Spleen (tissue), 11 donors: ENCODE measurements around the gene TIPIN. TPM values are rescaled to one million over a fixed set of nuclear protein-coding genes. Genes with fewer than 3 reads are reported as not detected.

ENCODE experiments used
- DNase-seq: peaks from one replicate; pipeline ENCODE4 v3.0.0-alpha.2; 2020
- H3K27ac ChIP-seq, 8 donors: fragments of 200-600 bp; sonication (generic) in 7 of 8; 1 replicate in 4 of 8; 2 replicates in 4 of 8; pipeline versions ENCODE4 v1.5.0 to v1.8.0; 2016 to 2021; ENCODE audit warnings: inconsistent platforms in 4 of 8, mild to moderate bottlenecking in 4 of 8, moderate library complexity in 1 of 8
- H3K27me3 ChIP-seq, 7 donors: fragments of 200-600 bp; sonication (generic) in 6 of 7; replicated peaks in 1 of 7; 1 replicate in 4 of 7; 2 replicates in 3 of 7; pipeline versions ENCODE4 v1.5.0 to v1.8.0; 2016 to 2021; ENCODE audit warnings: inconsistent platforms in 3 of 7, mild to moderate bottlenecking in 1 of 7
- H3K36me3 ChIP-seq, 6 donors: fragments of 200-600 bp; sonication (generic) in 5 of 6; 1 replicate in 4 of 6; 2 replicates in 2 of 6; pipeline versions ENCODE4 v1.5.0 to v1.8.0; 2016 to 2021; ENCODE audit warnings: inconsistent platforms in 2 of 6
- H3K4me1 ChIP-seq, 6 donors: fragments of 200-600 bp; sonication (generic) in 5 of 6; 1 replicate in 3 of 6; 2 replicates in 3 of 6; pipeline versions ENCODE4 v1.5.0 to v1.8.0; 2016 to 2021; ENCODE audit warnings: inconsistent platforms in 3 of 6
- H3K4me3 ChIP-seq, 8 donors: fragments of 200-600 bp; sonication (generic) in 7 of 8; 1 replicate in 4 of 8; 2 replicates in 4 of 8; pipeline versions ENCODE4 v1.5.0 to v1.8.0; 2016 to 2021; ENCODE audit warnings: inconsistent platforms in 4 of 8, mild to moderate bottlenecking in 4 of 8, moderate library complexity in 2 of 8
- H3K9me3 ChIP-seq, 8 donors: fragments of 200-600 bp; sonication (generic) in 7 of 8; 1 replicate in 4 of 8; 2 replicates in 4 of 8; pipeline versions ENCODE4 v1.5.0 to v1.8.0; 2016 to 2021; ENCODE audit warnings: inconsistent platforms in 4 of 8
- CTCF ChIP-seq, 11 experiments: fragments of 200-600 bp in 7 of 11; fragments of 450-650 bp in 4 of 11; sonication (generic) in 4 of 11; IDR thresholded peaks in 8 of 11; conservative IDR thresholded peaks in 3 of 11; 1 replicate in 7 of 11; 2 replicates in 4 of 11; pipeline versions ENCODE4 v1.4.0 to v1.8.0; 2016 to 2021; ENCODE audit warnings: antibody characterized with exemption in 11 of 11, inconsistent platforms in 4 of 11, mild to moderate bottlenecking in 1 of 11
- POLR2A ChIP-seq, 3 donors: fragments of 450-650 bp; IDR thresholded peaks; one replicate each; pipeline ENCODE4 v1.5.1; 2017; ENCODE audit warnings: antibody characterized with exemption in 3 of 3, mild to moderate bottlenecking in 1 of 3
- POLR2AphosphoS5 ChIP-seq, 3 donors: sonication (generic); formaldehyde crosslinking; IDR thresholded peaks; one replicate each; pipeline ENCODE4 v1.5.1; 2017; ENCODE audit warnings: antibody characterized with exemption in 3 of 3
- WGBS, 5 donors: extraction: QIAGEN DNeasy Blood & Tissue Kit in 3 of 5; methylation state at CpG; one replicate each; pipeline versions ENCODE4 v1.1.5 to v1.1.7; 2013 to 2018; 5-methylcytosine and 5-hydroxymethylcytosine counted together
- intact Hi-C: fragments of 100-400 bp; cut with DNase I; formaldehyde crosslinking; loops from one replicate; pipeline ENCODE4 v1.15.0; 2023; ENCODE audit warnings: low total_unique reads
- polyA plus RNA-seq, 3 donors: library from polyadenylated mRNA; stranded (reverse); fragments of 200-250 nt; gene quantifications; one replicate each; pipeline ENCODE4 v1.2.1, GENCODE V29; 2013
- total RNA-seq, 7 donors: library from RNA; depleted of rRNA in 3 of 7; stranded (reverse); fragments of >200 nt in 3 of 7; fragmentation: NEBNext Ultra II Directional in 4 of 7; extraction: Animal tissue kit (Norgen Biotek cat#: 25700) in 4 of 7; gene quantifications; one replicate each; pipeline versions ENCODE4 v1.1.0 to v1.2.1, GENCODE V29; 2016 to 2021
- donor health status: healthy with polysubstance abuse.
- donor health status: DM: no; HTN: no; CAD: no; lungs with moderate emphysema.
- donor health status: DM: no; HTN: no; CAD: no.
- donor health status: Bipolar disorder and iron deficiency.
- donor health status: healthy.
- donor health status: DM: no; HTN: no; CAD: no.
- donor health status: DM: yes; HTN: yes; CAD: no.

TIPIN gene
- total and polyA plus RNA-seq, 10 donors: 2.7 to 9.4 (median 6.6) TPM

- Histone ChIP-seq H3K27ac (no peak overlapping the region), H3K27me3 (no peaks in the 10 kb centered on the region), H3K9me3 (no peaks in the 10 kb centered on the region), H3K36me3 (peaks cover 6 to 100% (median 90%) of the 10 kb centered on the region in 6 donors), H3K4me1 (no peaks in the 10 kb centered on the region), H3K4me3 (no peak overlapping the region)
- DNase-seq: no peak
- TF ChIP-seq POLR2AphosphoS5 (IDR thresholded peaks at IDR 0.05) (no peak), CTCF (IDR thresholded peaks at IDR 0.05 in 8 of 11, conservative IDR thresholded peaks at IDR 0.05 in 3 of 11) (no peak), POLR2A (IDR thresholded peaks at IDR 0.05) (no peak)
- WGBS, 5 donors: 94 to 96% (median 96%) methylated on average over 14 of the region's 14 CpGs
- intact Hi-C loops: no loop called here
Measured at GRCh38 chr15:66328771-66329170, 27.7 kb downstream of the TIPIN start.

- Histone ChIP-seq H3K27ac (no peak overlapping the region), H3K4me1 (no peaks in the 10 kb centered on the region), H3K9me3 (no peaks in the 10 kb centered on the region), H3K36me3 (peaks cover 6 to 100% (median 91%) of the 10 kb centered on the region in 6 donors), H3K4me3 (no peak overlapping the region), H3K27me3 (no peaks in the 10 kb centered on the region)
- intact Hi-C loops: no loop called here
- WGBS, 5 donors: 85 to 96% (median 94%) methylated on average over 4 of the region's 4 CpGs
- no peak for DNase-seq
- TF ChIP-seq POLR2A (IDR thresholded peaks at IDR 0.05) (no peak), CTCF (IDR thresholded peaks at IDR 0.05 in 8 of 11, conservative IDR thresholded peaks at IDR 0.05 in 3 of 11) (no peak), POLR2AphosphoS5 (IDR thresholded peaks at IDR 0.05) (no peak)
Measured at GRCh38 chr15:66327736-66328135, 28.7 kb downstream of the TIPIN start.

GRCh38 chr15:66326051-66326450 is 30.4 kb downstream of the TIPIN start:
- intact Hi-C loops: no loop called here

More at GRCh38 chr15:66326051-66326450, 30.4 kb downstream of the TIPIN start:
- no peak overlapping the region for H3K27ac ChIP-seq
- TF ChIP-seq POLR2A (IDR thresholded peaks at IDR 0.05): no peak
- TF ChIP-seq POLR2AphosphoS5 (IDR thresholded peaks at IDR 0.05): no peak
- TF ChIP-seq CTCF (IDR thresholded peaks at IDR 0.05 in 8 of 11, conservative IDR thresholded peaks at IDR 0.05 in 3 of 11): no peak
- no peaks in the 10 kb centered on the region for H3K4me1 ChIP-seq
- WGBS, 5 donors: 92 to 97% (median 94%) methylated on average over 11 of the region's 11 CpGs
- H3K27me3 ChIP-seq: no peaks in the 10 kb centered on the region
- no peak for DNase-seq
- no peak overlapping the region for H3K4me3 ChIP-seq
- H3K9me3 ChIP-seq: no peaks in the 10 kb centered on the region
- H3K36me3 ChIP-seq: peaks cover 4 to 100% (median 90%) of the 10 kb centered on the region in 6 donors
